ENCODE results near the gene MYCBP2. TPM values are rescaled to one million over a fixed set of nuclear protein-coding genes. Genes with fewer than 3 reads are reported as not detected.

The MYCBP2 gene
- total RNA-seq, 4 donors from 2014 or later, result 42.4 to 262 (median 71.0) TPM

DNA sequence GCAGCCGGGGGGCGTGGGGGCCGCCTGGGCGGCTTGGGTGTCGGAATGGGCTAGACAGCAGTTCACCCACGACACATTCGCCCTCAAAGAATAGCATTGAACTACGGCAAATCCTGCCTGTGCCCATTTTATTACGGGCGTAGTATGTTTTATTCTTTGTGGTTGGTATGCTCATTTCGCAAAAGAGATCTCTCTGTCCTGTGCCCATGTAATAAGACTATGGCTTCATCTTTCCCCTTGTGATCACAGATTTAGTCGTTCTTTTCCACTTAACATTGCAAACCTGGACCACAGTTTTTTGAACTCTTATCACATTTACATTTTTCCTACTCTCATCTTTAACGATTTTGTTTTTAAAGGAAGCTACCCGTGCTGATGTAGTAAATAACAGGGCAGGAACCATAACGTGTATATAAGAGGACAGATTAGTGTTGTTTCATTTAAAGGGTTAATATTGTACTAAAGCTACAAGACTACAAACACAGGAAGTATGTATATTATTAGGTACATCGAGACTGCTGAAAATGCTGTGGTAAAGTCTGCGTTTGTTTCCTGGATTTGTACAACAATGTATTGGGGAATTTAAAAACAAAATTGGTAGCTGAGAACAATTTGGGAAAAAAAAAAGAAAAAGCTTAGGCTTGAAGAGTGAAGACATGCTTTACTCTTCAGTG lies 3.2 kb upstream of the MYCBP2 start:
- no peak for DNase-seq
- Histone ChIP-seq H3K27me3 (no peaks in the 10 kb centered on the region), H3K4me3 (peak overlapping the region; percentile 57 to 93 (median 64)), H3K36me3 (no peaks in the 10 kb centered on the region), H3K9me3 (no peaks in the 10 kb centered on the region), H3K4me1 (peaks cover 0 to 25% (median 3%) of the 10 kb centered on the region in 4 donors), H3K27ac (peak overlapping the region; percentile 79 to 95 (median 82))
- no peak for TF ChIP-seq POLR2A (IDR thresholded peaks at IDR 0.05)
- TF ChIP-seq, protein P1, sequence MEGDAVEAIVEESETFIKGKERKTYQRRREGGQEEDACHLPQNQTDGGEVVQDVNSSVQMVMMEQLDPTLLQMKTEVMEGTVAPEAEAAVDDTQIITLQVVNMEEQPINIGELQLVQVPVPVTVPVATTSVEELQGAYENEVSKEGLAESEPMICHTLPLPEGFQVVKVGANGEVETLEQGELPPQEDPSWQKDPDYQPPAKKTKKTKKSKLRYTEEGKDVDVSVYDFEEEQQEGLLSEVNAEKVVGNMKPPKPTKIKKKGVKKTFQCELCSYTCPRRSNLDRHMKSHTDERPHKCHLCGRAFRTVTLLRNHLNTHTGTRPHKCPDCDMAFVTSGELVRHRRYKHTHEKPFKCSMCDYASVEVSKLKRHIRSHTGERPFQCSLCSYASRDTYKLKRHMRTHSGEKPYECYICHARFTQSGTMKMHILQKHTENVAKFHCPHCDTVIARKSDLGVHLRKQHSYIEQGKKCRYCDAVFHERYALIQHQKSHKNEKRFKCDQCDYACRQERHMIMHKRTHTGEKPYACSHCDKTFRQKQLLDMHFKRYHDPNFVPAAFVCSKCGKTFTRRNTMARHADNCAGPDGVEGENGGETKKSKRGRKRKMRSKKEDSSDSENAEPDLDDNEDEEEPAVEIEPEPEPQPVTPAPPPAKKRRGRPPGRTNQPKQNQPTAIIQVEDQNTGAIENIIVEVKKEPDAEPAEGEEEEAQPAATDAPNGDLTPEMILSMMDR (IDR thresholded peaks at IDR 0.05), result no peak

DNA sequence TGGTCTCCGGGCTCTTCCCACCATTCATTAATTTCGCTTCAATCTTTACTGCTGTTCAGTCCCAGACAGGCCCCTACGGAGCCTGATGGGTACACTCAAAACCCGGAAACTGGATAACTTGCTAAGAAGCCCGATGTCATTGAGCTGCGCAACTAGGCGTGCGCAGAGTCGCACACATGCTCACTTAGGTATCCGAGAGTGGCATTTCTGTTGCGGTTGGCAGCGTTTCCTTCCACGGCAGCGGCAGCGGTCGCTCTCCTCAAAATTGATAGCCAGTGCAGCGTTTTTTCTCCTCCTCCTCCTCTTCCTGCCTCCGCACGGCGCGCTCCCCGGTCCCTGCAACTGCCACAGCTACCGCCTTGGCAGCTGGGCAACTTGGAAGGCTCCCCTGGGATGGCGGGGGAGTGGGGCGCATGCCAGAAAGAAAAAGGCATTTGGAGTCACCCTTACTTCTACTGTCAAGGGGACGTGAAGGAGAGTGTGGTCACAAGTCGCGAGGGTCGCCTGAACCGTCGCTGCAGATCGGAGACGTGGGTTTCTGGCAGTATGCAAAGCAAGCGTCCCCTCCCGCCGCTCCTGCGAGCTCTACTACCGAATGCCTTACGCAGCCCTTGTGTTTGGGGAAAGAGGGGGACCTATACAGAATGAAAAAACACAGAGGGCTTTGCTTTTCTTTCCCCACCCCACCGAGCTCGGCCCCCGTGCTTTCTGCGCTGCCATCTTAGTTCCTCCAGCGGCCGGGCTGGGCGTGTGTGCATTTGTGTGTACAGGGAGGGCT lies 2.4 kb upstream of the MYCBP2 start:
- H3K4me3 ChIP-seq, result peak overlapping the region; percentile 57 to 93 (median 64)
- TF ChIP-seq, protein P1 (IDR thresholded peaks at IDR 0.05), result no peak
- TF ChIP-seq POLR2A (IDR thresholded peaks at IDR 0.05), result peak; percentile 22 to 66
- peaks cover 0 to 33% (median 5%) of the 10 kb centered on the region in 4 donors for H3K4me1 ChIP-seq
- H3K9me3 ChIP-seq, result no peaks in the 10 kb centered on the region
- H3K36me3 ChIP-seq, result no peaks in the 10 kb centered on the region
- no peaks in the 10 kb centered on the region for H3K27me3 ChIP-seq
- H3K27ac ChIP-seq, result peak overlapping the region; percentile 79 to 95 (median 82)
- peak; percentile 81 to 97 (median 95) for DNase-seq

DNA sequence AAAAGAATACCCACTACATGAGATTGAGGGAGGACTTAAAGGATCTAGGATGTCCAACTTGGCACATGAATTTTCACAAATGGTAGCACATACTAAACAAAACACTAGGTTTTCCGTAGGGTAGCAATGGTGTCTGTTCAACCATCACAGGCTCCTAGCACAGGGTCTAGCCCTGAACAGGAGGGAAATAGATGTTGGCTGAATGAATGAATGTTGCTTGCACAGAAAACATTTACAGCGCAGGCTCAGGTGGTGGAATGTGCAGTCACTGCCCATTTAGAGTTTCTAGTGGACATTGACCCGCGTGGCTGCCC lies 1.9 kb upstream of the MYCBP2 start:
- no peaks in the 10 kb centered on the region for H3K36me3 ChIP-seq
- TF ChIP-seq, protein P1 (IDR thresholded peaks at IDR 0.05), result no peak
- TF ChIP-seq POLR2A (IDR thresholded peaks at IDR 0.05), result no peak
- H3K4me3 ChIP-seq, result peak overlapping the region; percentile 57 to 93 (median 64)
- H3K27ac ChIP-seq, result peak overlapping the region; percentile 79 to 95 (median 82)
- no peaks in the 10 kb centered on the region for H3K27me3 ChIP-seq
- no peak for DNase-seq
- H3K4me1 ChIP-seq, result peaks cover 0 to 37% (median 6%) of the 10 kb centered on the region in 4 donors
- no peaks in the 10 kb centered on the region for H3K9me3 ChIP-seq

DNA sequence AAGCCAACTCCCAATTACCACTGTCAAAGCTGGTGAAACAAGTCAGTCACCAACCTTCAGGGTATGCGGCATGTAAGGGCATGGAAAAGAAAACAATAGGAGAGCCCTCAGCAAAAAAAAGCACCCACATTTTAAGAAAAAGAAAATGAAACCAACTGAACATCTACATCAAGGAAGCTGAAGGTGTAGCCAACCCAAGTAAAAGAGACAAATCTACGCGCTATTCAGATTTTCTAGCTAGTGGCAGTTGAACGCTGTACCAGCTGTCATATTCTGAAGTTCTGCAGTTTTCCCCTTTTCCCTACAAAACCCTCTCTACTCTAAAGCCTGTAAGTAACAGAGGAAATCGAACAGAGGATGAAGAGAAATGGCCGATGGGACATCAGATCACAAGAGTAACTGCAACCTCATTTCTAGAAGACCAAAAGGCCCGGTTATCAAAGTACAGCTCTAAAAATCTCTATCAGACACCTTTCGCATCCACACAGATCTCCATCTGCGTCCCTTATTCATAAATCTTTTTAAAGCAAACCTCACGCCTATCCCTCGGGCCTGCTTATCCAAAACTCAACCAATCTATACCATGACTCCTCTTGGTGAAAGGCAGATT lies 1.4 kb downstream of the MYCBP2 start:
- H3K4me1 ChIP-seq, result peaks cover 0 to 34% (median 6%) of the 10 kb centered on the region in 4 donors
- peak overlapping the region; percentile 37 to 97 (median 91) for H3K27ac ChIP-seq
- TF ChIP-seq, protein P1 (IDR thresholded peaks at IDR 0.05), result no peak
- no peak for TF ChIP-seq POLR2A (IDR thresholded peaks at IDR 0.05)
- peak overlapping the region; percentile 90 to 96 (median 95) for H3K4me3 ChIP-seq
- H3K9me3 ChIP-seq, result no peaks in the 10 kb centered on the region
- no peaks in the 10 kb centered on the region for H3K36me3 ChIP-seq
- no peak for DNase-seq
- H3K27me3 ChIP-seq, result no peaks in the 10 kb centered on the region

DNA sequence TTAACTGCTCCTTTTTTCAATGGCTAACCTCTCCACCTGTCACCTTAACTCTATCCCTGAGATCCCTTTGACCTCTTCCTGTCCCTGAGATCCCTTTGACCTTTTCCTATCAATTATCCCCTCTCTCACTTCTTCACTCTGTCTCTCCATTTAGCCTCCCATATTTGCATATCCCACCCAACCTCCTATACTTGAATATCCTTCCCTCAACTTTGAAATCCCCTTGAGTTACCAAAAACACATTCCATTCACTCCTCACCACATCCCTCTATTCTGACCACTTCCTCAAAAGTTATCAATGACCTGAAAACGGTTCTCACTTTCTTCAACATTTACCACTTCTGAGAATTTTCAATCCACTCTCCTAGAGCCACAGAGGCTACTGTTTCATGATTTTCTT lies 3.0 kb downstream of the MYCBP2 start:
- Histone ChIP-seq H3K4me1 (peaks cover 0 to 27% (median 11%) of the 10 kb centered on the region in 4 donors), H3K36me3 (no peaks in the 10 kb centered on the region), H3K27me3 (no peaks in the 10 kb centered on the region), H3K27ac (no peak overlapping the region), H3K4me3 (no peak overlapping the region), H3K9me3 (no peaks in the 10 kb centered on the region)
- no peak for TF ChIP-seq POLR2A (IDR thresholded peaks at IDR 0.05)
- TF ChIP-seq, protein P1 (IDR thresholded peaks at IDR 0.05), result no peak
- no peak for DNase-seq
